Skeletal muscle satellite cell (primary cell): ENCODE results near the gene NCF2.
A peak's percentile ranks its signal among the peaks of the same experiment; 100 is the strongest.
"Not testable (repeated sequence)": the region's sequence is repeated elsewhere in the genome, so short reads cannot be mapped to it uniquely, and the experiment has no call there.

ENCODE experiments used
- H3K27me3 ChIP-seq: 2 replicates; pipeline ENCODE4 v1.7.0; 2013; ENCODE audit warnings: low read length; ENCODE audit not compliant: control insufficient read depth, insufficient read depth
- H3K36me3 ChIP-seq: 2 replicates; pipeline ENCODE4 v1.7.0; 2013; ENCODE audit warnings: mild to moderate bottlenecking, control low read depth, low read length; ENCODE audit not compliant: insufficient read depth
- H3K4me1 ChIP-seq: 2 replicates; pipeline ENCODE4 v1.7.0; 2013; ENCODE audit warnings: low read length; ENCODE audit not compliant: control insufficient read depth, insufficient read depth
- H3K4me2 ChIP-seq: 2 replicates; pipeline ENCODE4 v1.7.0; 2013; ENCODE audit warnings: mild to moderate bottlenecking, low read length
- H3K4me3 ChIP-seq: 2 replicates; pipeline ENCODE4 v1.7.0; 2013; ENCODE audit warnings: low read length
- H3K9ac ChIP-seq: 2 replicates; pipeline ENCODE4 v1.7.0; 2013; ENCODE audit warnings: mild to moderate bottlenecking, low read depth, low read length, moderate library complexity
- H3K9me3 ChIP-seq: replicated peaks from 2 replicates; pipeline ENCODE4 v1.7.0; 2013; ENCODE audit warnings: mild to moderate bottlenecking, control low read depth, low read length

The NCF2 gene

DNA sequence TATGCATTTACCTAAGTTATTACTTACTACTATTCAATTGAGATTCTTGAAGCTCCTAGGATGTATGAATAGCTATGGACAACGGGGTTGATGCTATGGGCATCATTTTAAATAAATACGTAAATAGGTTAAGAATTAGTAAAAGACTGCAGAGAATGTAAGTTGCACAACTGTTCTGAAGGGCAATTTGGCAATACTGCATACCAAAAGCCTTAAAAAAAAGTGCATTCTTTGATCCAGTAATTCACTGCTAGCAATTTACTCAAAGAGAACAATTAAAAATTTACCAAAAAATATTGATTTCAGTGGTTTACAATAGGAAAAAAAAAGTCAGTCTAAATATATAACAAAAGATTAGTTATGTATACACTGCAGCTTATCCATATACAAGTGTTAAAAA lies 41.9 kb upstream of the NCF2 start:
- H3K4me3 ChIP-seq: peak overlapping the region; percentile 88
- H3K4me1 ChIP-seq: peaks cover 36% of the 10 kb centered on the region
- no peaks in the 10 kb centered on the region for H3K27me3 ChIP-seq
- peaks cover 42% of the 10 kb centered on the region for H3K36me3 ChIP-seq
- H3K9me3 ChIP-seq: no peaks in the 10 kb centered on the region
- H3K9ac ChIP-seq: peak overlapping the region; percentile 96
- H3K4me2 ChIP-seq: peak overlapping the region; percentile 80

DNA sequence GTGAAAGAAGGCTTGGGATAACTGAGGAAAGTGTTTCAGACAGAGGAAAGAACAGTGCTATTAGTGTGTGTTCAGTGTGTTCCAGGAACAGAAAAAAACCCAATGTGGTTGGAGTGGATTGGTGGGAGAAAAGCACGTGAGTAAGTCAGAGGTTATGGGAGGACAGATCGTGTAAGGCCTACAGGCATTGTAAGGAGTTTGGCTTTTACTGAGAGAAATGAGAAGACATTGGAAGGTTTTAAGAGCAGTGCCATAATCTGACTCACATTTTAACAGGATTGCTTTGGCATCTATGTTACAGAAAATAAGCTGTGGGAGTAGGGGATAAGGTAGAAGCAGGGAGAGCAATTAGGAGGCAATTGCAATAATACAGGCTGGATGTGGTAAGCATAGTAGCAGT lies 40.5 kb upstream of the NCF2 start:
- H3K9me3 ChIP-seq: no peaks in the 10 kb centered on the region
- H3K4me3 ChIP-seq: no peak overlapping the region
- no peak overlapping the region for H3K9ac ChIP-seq
- no peaks in the 10 kb centered on the region for H3K27me3 ChIP-seq
- peaks cover 55% of the 10 kb centered on the region for H3K36me3 ChIP-seq
- peak overlapping the region; percentile 60 for H3K4me2 ChIP-seq
- peaks cover 27% of the 10 kb centered on the region for H3K4me1 ChIP-seq

DNA sequence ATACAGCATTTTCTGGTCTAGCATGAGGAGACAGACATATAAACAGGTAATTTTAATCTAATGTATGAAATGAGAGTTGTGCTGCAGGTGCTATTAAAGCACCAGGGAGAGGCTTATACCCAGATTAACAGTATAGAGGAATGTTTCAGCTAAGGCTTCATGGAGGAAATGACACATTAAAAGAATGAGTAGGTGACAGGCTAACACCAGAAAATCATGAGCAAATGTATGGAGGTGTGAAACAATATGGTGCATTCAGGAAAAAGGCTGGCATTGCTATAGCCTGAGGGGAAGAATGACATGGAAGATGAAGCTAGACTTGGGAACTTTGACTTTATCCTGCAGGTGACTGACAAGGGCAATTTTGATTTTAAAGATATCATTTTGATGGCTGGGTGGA lies 38.3 kb upstream of the NCF2 start:
- Histone ChIP-seq H3K9ac (no peak overlapping the region), H3K9me3 (no peaks in the 10 kb centered on the region), H3K4me3 (no peak overlapping the region), H3K4me2 (no peak overlapping the region), H3K36me3 (peaks cover 69% of the 10 kb centered on the region), H3K4me1 (peaks cover 27% of the 10 kb centered on the region), H3K27me3 (no peaks in the 10 kb centered on the region)

DNA sequence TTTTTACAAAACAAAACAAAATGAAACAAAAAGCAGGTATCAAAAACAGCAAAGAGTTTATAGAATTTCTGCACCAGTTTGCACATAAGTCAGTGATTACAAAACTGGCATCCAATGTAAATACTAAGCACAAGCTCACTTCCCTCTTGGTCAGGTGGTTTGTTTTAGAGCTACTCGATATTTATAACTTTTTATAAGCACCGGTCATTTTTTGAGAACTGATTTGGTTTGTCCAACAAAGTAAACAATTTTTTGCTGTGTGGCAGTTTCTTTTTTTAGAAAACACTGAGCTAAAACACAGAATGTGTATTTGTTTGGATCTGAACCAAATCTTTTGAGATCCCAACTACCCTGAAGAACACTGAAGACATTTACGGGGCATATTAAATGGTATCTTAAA lies 36.0 kb upstream of the NCF2 start:
- H3K36me3 ChIP-seq: peaks cover 66% of the 10 kb centered on the region
- H3K27me3 ChIP-seq, H3K4me2 ChIP-seq, H3K9me3 ChIP-seq, H3K4me3 ChIP-seq, H3K9ac ChIP-seq: not testable (repeated sequence)
- peaks cover 17% of the 10 kb centered on the region for H3K4me1 ChIP-seq

DNA sequence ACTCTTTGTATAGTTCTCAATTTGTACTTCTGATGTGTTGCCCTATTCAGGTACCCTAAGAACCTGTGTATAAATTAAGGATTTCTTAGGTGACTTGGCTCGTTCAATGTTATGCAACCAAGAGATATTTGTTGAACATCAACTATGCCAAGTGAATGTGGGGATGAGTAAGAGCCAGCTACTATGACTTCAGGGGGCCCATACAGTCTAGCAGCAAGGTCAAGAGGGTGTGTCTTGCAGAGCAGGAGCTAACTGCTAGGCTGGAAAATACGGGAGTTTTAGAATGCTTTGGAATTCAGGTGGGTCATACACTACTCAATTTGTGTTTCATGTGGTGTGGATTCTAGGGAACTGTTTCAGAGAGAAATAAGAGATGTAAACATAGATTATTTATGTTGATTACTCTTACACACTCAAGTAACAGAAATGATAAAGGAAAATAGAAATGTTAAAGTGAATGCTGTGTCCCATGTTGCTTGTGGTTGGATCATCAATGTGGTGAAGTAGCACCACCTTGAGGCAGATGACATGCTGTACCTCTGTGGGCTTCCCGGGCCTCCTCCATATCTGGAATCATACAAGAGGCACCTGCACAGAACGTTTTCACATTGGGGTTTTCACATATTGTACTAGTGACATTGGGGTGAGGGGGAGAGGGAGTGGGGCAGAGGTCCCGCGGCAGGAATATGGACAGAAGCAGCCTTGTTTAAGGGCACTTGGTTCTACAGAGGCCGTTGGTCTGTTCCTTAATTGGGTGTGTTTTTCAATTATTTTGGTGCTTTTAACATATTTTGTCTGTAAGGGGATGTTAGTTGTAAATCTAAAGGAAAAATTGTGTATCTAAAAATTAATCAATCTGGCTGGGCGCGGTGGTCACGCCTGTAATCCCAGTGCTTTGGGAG lies 32.9 kb upstream of the NCF2 start:
- Histone ChIP-seq H3K4me3 (no peak overlapping the region), H3K4me2 (no peak overlapping the region), H3K9ac (no peak overlapping the region), H3K36me3 (peaks cover 38% of the 10 kb centered on the region), H3K27me3 (no peaks in the 10 kb centered on the region), H3K9me3 (no peaks in the 10 kb centered on the region), H3K4me1 (peaks cover 2% of the 10 kb centered on the region)

DNA sequence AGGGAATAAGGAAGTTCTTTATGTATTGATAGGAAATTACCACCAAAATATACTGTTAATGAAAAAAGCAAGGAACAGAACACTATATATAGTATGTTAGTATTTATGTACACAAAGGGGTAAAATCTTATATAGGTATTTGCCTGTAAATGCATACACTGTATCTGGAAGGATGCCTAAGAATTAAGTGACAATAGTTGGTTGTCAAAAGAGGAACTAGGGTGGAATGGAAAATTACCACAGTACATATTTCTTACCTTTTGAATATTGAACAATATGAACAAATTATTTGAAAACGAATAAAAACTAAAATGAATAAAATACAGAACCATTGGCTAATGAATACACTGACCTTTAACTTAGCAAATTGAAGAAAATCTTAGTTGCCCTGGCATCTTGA lies 31.8 kb upstream of the NCF2 start:
- Histone ChIP-seq H3K4me3 (no peak overlapping the region), H3K4me1 (no peaks in the 10 kb centered on the region), H3K9ac (no peak overlapping the region), H3K4me2 (no peak overlapping the region), H3K36me3 (peaks cover 29% of the 10 kb centered on the region), H3K9me3 (no peaks in the 10 kb centered on the region), H3K27me3 (no peaks in the 10 kb centered on the region)

DNA sequence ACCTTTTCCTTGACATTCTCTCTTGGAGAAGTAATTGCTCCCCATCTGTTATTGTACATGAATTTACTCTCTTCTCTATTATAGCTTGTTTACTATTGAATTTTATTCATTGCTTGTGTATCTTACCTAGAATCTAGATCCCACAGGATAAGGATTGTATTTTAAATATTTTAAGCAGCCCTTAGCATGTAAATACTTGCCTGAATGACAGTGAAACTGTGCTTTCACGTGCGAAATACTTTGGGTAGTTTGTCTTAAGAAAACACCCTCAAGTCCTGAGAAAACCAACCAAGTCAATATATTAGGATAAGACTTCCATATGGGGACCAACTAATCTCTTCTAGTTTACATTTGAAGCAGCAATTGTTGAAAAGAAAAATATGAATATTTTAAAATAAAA lies 30.1 kb upstream of the NCF2 start:
- Histone ChIP-seq H3K27me3 (no peaks in the 10 kb centered on the region), H3K4me2 (no peak overlapping the region), H3K9ac (no peak overlapping the region), H3K4me1 (no peaks in the 10 kb centered on the region), H3K4me3 (no peak overlapping the region), H3K36me3 (peaks cover 13% of the 10 kb centered on the region), H3K9me3 (no peaks in the 10 kb centered on the region)

DNA sequence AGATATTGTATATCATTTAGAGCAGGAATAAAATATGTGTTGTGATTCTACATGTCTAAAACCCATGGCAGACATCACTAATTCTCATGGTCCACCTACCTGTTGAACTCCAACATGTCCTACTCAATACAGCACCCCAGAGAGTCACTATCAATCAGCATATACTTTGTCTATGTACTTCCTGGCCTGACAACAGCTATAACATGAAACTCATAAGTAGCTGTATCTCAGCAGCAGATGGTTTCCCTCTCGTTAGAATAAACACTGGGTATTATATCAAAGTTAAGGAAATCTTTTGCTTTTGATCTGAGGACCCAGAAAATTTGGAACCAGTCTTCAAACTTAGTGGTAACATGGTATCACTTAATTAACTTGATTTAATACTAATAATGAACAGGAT lies 29.5 kb upstream of the NCF2 start:
- no peak overlapping the region for H3K9ac ChIP-seq

DNA sequence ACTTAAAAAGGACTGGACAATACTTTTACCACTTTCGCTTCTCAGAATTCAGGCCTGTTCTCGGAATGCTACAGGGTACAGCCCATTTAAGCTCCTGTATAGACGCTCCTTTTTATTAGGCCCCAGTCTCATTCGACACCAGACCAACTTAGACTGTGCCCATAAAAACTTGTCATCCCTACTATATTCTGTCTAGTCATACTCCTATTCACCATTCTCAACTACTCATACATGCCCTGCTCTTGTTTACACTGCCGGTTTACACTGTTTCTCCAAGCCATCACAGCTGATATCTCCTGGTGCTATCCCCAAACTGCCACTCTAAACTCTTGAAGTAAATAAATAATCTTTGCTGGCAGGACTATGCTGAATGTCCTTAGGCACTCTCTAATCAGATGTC lies 27.9 kb upstream of the NCF2 start:
- H3K27me3 ChIP-seq, H3K4me3 ChIP-seq, H3K4me1 ChIP-seq, H3K36me3 ChIP-seq, H3K4me2 ChIP-seq, H3K9me3 ChIP-seq, H3K9ac ChIP-seq: not testable (repeated sequence)

More for the DNA sequence above, 29.5 kb upstream of the NCF2 start:
- peaks cover 8% of the 10 kb centered on the region for H3K36me3 ChIP-seq
- no peaks in the 10 kb centered on the region for H3K27me3 ChIP-seq
- H3K4me3 ChIP-seq: no peak overlapping the region
- no peaks in the 10 kb centered on the region for H3K9me3 ChIP-seq
- no peaks in the 10 kb centered on the region for H3K4me1 ChIP-seq
- no peak overlapping the region for H3K4me2 ChIP-seq

DNA sequence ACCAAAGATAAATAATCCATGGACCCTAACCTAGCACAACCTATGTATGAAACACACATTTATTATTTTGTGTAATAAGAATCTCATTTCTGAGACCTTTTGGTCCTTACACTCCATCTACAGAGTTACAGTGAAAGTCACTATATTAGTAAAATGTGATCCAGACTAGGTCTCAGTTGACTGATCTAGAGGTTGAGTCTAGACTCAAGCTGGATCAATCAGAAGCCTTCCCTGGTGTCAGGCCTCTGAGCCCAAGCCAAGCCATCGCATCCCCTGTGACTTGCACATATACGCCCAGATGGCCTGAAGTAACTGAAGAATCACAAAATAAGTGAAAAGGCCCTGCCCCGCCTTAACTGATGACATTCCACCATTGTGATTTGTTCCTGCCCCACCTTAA lies 22.7 kb upstream of the NCF2 start:
- peaks cover 22% of the 10 kb centered on the region for H3K4me1 ChIP-seq

DNA sequence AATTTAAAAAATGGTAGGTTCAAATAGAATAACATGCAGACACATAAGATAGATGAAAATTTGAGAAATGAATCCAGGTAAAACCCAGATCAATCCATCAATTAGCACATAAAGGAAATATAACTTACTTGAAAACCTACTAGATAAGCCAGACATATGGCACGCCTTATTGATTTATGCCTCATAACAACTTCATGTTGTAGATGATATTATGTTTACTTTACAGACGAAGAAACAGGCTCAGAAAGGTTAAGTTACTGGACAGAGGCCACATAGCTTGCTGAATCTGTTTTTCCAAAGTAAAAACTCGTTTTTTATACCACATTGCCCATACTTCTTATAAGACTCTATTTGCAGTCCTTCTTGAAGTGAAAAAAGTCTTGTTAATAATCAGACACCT lies 22.1 kb upstream of the NCF2 start:
- Histone ChIP-seq H3K36me3 (no peaks in the 10 kb centered on the region), H3K9ac (no peak overlapping the region), H3K27me3 (no peaks in the 10 kb centered on the region), H3K9me3 (no peaks in the 10 kb centered on the region), H3K4me3 (no peak overlapping the region), H3K4me2 (no peak overlapping the region), H3K4me1 (peaks cover 25% of the 10 kb centered on the region)

More for the DNA sequence above, 22.7 kb upstream of the NCF2 start:
- H3K36me3 ChIP-seq, H3K9ac ChIP-seq, H3K4me3 ChIP-seq, H3K27me3 ChIP-seq, H3K4me2 ChIP-seq, H3K9me3 ChIP-seq: not testable (repeated sequence)

DNA sequence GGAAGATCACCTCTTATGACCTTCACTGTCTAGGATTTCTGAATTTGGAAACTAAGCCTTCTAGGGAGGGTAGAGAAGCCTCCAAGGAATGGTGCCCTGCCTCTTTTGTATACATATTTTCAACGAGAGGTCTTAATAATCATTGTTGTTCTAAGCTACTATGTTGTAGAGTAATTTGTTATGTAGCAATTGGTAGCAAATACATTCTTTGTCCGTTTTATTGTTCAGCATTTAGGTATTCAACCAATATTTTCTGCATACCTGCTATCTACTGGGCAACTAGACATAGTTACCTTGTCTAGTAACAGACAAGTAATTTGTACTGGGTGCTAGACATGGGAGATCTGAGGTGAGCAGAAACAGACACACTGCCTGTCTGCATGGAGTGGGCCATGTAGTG lies 20.8 kb upstream of the NCF2 start:
- H3K36me3 ChIP-seq: no peaks in the 10 kb centered on the region
- no peak overlapping the region for H3K4me3 ChIP-seq
- no peaks in the 10 kb centered on the region for H3K27me3 ChIP-seq
- H3K9me3 ChIP-seq: no peaks in the 10 kb centered on the region
- peaks cover 25% of the 10 kb centered on the region for H3K4me1 ChIP-seq
- no peak overlapping the region for H3K9ac ChIP-seq
- H3K4me2 ChIP-seq: no peak overlapping the region
